Fibroblast of the aortic adventitia (primary cell): Measurements from ENCODE around the gene TMEM232. TPM values are rescaled to one million over a fixed set of nuclear protein-coding genes. Genes with fewer than 3 reads are reported as not detected.

Source experiments
- DNase-seq: peaks from one replicate; pipeline ENCODE4 v3.0.0-alpha.2; 2010; ENCODE audit warnings: low read depth
- H3K4me3 ChIP-seq: 2 replicates; pipeline ENCODE4 v1.5.1; 2011; ENCODE audit warnings: low read depth, mild to moderate bottlenecking, control low read depth, low read length, moderate library complexity
- CTCF ChIP-seq: IDR thresholded peaks from 2 replicates; pipeline ENCODE4 v1.5.1; 2011; ENCODE audit warnings: mild to moderate bottlenecking, low read length, control low read depth, inconsistent platforms; ENCODE audit not compliant: insufficient read depth
- total RNA-seq: library from RNA; depleted of rRNA; stranded (reverse); fragments of >200 nt; gene quantifications from 2 replicates; pipeline ENCODE4 v1.2.3, GENCODE V29; 2012; ENCODE audit warnings: low replicate concordance

Gene TMEM232
- total RNA-seq, 1 donor, result 4.7 TPM

DNA sequence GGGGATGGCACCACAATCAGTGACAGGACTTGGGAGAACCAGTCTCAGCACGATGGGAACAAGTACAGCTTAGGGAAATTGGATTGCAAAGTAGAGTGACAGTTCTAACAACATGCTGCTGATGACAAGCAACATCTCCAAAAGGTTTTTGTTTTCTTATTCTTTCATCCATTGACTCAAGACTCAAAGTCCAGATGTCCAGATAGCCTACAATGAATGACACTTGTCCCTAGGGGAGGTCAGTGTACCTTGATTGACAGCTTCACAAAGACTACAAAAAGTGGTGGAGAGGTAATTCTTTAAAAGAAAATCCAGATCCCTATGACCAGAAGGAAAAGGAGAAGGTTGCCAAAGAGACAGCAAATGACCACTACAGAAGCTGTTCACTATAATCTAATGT is 323.9 kb downstream of the TMEM232 start:
- TF ChIP-seq CTCF, result no peak
- no peak for DNase-seq
- H3K4me3 ChIP-seq, result no peak overlapping the region

DNA sequence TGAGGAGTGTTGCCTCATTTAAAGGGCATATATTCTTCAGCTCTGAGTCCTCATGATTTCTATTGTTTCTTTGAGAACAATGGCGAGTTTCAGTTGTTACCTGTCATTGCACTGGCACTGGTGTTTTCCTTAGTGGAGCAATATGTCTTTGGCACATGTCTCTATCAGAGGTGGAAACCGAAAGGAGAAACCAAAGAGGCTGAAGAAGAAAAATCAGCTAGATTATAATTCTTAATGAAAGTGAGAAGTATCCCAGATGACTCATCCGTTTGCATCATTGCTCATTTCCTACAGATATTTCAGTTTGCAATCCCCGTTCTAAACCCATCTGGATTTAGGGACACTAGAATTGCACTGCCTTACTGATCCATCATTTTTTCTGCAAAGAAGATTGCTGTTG is 324.6 kb downstream of the TMEM232 start:
- TF ChIP-seq CTCF, result no peak
- peak; percentile 2 for DNase-seq
- H3K4me3 ChIP-seq, result no peak overlapping the region

GRCh38 chr5:110398951-110399350 is 327.5 kb downstream of the TMEM232 start:
- TF ChIP-seq CTCF, result no peak
- DNase-seq, result no peak
- no peak overlapping the region for H3K4me3 ChIP-seq

DNA sequence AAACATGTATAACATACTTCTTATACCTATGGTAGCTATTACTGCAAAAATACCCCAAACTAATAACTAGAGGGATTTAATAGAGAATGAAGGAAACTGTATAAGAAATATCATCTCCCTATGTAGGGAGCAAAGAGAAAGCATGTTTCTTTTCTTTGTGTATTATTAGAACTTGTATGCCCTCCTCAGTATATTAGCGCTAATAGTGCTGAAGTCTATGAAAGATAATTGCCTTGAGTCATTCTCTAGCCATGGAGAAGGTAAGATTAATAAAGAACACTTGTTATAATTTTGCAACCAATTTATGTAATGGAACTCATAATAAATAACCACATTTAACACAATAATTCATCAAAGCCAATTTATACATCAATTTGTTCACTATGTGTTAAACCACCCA is 329.2 kb downstream of the TMEM232 start:
- TF ChIP-seq CTCF, result no peak
- no peak for DNase-seq

DNA sequence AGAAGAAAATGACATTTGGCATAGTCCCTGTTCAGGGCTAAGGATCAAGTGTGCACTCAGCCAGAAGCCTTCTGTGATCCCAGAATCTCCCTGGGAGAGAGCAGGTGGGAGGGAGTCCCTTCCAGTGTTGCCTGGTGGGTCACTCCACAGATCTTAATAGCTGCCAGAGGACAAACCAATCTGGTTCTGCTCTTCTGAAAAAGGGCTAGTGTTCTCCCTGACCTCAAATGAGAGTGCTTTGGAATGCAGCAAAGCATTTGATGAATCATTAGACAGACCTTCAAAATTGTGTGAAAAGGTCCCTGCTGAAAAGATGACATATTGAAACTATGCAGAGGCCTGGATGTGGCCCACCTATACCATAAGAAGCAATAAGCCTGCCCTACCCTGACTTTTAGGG is 339.7 kb downstream of the TMEM232 start:
- peak; percentile 2 for DNase-seq
- H3K4me3 ChIP-seq, result no peak overlapping the region

More for the DNA sequence above, 329.2 kb downstream of the TMEM232 start:
- H3K4me3 ChIP-seq, result no peak overlapping the region

GRCh38 chr5:110383231-110383630 is 343.2 kb downstream of the TMEM232 start:
- no peak for TF ChIP-seq CTCF
- H3K4me3 ChIP-seq, result no peak overlapping the region
- DNase-seq, result no peak

More for the DNA sequence above, 339.7 kb downstream of the TMEM232 start:
- TF ChIP-seq CTCF, result no peak

GRCh38 chr5:110377943-110378342 is 348.5 kb downstream of the TMEM232 start:
- no peak for DNase-seq
- no peak overlapping the region for H3K4me3 ChIP-seq
- no peak for TF ChIP-seq CTCF
